Stimulated activated CD8-positive, alpha-beta memory T cell treated with anti-CD3 and anti-CD28 coated beads, Interleukin-4, amount 100 ng/mL, for 1 hour (primary cell): ENCODE measurements around the gene MSI2.

Source experiments
- DNase-seq, 2 donors: peaks; one replicate each; pipeline ENCODE4 v3.0.0-alpha.2; 2020; ENCODE audit warnings: low read depth in 2 of 2, low spot score in 1 of 2

Gene MSI2

DNA sequence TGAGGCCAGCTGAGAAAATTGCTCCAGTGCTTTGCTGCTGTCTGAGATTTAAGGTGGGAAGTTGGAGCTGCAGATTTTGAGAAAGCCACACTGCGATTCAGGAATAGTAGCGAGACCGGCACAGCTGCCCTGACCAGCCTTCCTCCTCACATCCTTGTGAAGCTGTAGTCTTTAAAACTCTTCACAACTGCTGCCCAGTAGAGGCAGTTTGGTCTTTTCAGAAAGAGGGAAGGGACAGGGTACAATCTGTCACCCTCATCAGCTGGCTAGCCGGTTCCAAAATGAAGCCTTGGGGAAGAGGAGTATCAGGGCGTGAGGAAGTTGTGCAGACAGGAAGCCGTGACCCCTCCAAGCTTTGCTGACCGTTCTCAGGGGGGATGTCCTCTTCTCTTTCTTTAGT lies 195.3 kb downstream of the MSI2 start:
- DNase-seq = no peak

DNA sequence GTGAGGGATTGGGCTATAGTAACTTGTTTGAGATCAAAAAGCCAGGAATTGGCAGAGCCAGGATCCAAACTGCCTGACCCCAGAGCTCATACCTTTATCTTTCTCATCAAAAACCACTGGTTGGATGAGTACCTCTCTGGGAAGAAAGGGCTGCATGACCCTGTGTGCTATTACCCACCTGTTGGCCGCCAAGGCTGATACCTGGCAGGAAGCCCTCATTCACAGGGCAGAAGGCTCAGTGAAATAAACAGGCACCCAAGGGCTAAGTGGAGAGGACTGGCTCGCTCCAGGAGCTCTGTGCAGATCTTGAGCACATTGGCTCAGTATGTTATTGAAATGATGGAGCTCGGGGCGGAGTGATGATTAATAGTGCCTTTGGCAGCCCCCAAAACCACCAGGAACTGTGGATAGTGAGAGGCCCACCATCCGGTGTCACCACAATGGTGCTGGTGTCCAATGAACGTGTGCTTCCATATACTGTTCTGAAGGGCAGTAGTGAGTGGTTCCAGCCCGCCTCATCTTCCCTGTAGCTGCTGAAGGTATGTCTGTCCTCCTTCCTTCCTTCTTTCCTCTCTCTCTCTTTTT lies 197.6 kb downstream of the MSI2 start:
- no peak for DNase-seq

DNA sequence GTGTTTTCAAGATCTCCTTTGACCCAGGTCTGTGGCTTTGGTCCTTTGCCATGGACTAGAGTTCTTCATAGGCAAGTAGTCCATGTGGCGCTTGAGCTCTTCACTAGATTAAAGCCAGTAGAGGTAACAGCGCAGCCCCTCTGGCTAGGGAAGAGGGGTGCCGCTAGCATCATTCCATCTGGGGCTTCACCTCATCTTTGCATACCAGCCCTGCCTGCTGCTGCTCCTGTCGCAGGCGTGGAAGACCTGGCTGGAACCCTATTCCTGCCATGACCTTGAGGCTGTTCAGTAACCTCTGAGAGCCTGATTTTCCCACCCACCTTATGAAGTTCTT lies 198.4 kb downstream of the MSI2 start:
- DNase-seq = no peak

DNA sequence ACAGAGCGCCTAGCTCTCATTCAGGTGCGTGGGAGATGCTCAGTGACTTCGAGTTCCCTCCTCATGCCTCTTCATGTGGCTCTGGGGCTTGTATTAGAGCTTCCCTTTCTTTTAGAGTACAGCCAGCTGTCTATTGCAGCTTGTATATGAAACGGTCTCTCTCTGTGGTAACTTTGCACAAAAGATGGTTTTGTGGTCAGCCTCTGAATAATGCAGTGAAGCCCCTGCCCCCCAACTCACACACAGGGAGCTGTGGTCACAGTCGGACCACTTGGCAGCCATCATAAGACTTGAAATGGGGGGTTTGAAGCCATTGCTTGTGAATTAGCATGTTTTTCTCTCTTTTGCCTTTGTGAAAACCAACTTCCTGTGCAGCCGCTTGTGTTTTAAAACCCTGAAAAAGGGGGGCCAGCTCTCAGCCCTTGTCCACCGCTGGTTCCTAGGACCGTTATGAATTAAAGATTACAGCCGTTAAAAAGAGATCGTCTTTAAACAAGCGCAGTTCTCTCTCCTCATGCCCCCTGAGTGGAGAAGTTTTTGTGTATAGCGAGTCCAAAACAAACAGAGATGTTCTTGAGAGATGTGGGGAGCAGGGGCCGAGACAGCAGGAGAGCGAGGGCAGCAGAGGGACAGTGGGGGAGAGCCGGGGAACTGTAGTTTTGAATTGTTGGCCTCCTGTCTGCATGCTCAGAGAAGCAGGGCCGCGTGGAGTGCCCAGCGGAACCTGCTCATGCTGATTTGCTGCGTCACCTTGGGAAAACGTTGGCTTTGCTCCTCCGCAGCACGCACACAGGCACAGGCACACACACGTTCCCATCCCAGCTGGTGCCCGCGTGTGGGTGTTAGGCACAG lies 199.0 kb downstream of the MSI2 start:
- peak in 1 of 2 donors; percentile 4 for DNase-seq

DNA sequence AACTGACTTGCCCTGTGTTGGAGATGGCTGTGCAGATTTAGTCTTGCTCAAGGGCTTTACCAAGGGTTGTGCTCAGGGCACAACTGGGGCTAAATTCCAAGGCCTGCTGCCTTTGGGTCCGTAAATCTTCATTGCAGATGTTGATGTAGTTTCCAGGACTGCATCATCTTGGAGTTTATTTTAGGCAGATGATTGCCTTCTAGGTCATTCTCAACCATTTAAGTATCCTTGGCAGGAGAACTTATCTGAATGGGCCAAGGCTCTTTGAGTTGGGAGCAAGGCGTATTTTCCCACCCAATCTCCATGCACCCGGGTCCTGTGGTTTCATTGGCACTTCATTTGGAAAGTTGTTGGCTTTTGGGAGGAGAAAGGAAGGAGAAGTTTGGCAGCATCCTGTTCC lies 200.3 kb downstream of the MSI2 start:
- DNase-seq = no peak

DNA sequence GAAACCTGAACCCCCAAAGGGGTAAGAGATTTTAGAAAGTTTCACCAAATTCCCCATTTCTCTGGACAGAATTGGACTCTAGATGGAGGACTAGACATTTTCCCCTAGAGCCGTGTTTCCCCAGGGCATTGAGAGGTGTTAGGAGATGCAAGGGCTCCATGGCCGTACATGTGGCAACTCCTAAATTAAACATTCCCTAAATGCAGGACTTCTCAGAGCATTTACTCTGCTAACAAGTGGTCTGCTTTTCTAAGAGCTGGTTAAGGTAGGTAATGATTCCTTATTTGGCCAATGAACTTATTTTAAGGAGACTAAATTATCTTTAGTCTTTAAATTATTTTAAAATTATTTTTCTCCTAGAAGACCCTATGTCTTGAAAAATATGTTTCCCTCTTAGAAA lies 200.9 kb downstream of the MSI2 start:
- DNase-seq = no peak

DNA sequence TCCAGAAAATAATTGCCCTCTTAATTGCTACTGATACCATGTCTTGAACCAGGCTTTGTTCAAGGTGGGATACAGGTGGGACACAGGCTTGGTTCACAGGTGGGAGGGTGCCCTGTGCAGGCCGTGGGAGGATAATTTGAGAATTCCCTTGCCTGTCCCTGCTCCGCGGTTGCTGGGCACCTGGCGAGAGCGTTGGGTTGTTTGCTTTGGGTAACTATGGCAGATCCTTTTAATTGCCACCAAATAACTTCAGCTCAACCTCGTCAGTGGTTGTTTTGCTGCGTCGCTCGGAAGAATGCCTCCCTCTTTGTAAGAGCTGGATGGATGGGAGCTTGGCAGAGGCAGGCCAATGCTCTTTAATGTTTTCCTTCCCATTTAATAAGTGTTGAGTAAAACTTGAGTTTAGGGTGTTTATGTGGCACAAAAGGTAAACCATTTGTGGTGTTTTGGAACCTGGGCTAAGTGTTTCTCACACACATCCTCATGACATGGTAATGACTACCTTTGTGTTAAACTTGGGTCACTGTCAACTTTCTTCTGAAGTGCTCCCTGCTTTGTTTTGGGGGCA lies 202.5 kb downstream of the MSI2 start:
- no peak for DNase-seq

DNA sequence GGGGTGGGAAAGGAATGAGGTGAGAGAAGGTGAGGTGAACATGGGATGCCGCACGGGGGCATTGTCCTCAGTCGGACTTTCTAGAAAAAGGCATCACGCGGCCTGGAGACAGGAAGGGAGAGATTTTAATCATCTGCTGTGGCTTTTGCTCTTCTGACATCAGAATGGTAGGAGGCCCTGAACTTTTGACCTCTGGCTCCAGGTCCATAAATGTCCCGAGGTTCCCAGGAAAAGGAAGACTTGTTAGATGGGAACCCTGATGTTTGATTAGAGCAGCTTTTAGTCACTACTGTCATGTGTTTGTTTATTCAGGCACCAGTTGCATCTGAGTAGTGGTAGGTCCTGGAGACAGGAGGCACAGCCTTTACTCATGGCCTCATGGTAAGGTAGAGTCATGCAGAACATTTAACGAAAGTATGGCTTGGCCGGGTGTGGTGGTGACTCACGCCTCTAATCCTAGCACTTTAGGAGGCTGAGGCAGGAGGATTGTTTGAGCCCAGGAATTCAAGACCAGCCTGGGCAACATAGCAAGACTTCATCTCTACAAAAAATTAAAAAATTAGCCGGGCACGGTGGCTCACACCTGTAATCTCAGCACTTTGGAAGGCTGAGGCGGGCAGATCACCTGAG lies 203.1 kb downstream of the MSI2 start:
- DNase-seq = no peak

DNA sequence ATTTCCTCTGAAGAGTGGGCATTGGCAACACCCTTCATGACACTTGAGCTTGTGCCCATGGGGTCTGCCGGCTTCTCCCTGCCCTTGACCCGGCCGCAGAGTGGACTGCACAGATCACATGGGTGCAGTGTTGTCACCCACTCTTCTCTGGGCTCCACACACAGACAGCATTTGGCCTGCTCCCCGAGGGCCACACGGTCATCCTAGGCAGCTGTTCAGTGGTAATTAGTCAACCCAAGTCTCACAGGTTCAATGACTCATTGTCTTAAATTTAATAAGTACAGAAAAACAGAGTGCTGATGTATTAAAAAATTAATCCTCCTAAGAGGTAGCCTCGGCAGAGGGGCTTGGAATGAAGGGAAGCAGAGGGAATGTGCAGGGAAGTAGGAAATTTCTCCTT lies 204.8 kb downstream of the MSI2 start:
- no peak for DNase-seq

DNA sequence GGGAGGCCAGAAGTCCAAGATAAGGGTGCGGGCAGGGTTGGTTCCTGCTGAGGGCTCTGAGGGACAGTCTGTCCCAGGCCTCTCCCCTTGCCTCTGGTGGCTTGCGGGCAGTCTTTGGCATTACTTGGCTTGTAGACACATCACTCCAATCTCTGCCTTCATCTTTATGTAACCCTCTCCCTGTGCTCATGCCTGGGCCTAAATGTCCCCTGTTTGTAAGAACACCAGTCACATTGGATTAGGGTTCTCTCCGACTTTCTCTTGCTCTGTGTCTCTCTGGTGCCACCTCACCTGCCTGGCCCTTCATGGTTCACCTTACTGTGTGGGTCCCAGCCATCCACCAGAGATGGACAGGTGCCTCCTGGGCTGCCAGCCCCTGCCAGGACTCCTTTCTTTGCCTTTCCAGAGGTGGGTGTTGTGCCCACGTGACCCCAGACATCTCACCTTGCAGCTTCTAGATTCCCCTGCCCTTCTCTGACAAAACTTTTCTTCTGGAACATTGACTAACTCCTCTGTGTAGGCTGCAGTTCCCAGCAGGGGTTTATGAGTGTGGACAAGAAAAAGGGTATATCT lies 205.8 kb downstream of the MSI2 start:
- DNase-seq = no peak

DNA sequence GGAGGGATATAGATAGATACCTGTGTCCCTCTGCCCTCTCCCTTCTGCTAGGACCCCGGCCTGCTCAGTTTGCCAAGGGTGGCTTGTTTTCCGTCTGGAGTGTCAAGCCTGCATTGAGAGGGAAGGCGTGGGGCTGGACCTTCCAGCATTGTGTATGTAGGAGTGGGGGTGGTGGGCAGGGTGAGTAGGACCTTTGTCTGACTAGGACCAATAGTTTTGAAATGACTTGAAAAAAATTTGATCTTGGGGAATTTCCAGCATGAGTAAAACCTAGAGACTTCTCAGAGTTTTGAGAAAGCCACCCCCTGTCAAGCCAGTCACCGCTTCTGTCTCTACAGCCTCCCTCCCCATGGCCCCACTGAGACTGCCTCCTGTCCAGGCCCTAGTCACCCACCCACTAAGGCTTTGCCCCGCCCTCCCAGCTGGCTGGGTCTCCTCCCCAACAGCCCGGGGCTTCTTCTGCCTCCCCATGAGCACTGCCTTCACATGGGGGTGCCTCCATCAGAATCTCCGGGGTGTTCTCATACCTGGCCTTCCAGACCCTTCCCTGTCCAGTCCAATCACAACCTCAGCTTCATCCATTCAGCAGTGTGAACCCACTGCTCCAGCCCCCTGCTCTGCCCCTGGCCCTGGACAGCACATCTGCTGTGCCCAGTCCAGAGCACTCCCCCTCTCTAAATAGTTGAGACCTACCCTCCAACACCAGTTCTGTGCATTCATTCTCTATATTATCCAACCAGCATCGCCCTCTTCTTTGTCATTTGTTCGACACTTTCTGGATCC lies 207.0 kb downstream of the MSI2 start:
- no peak for DNase-seq

DNA sequence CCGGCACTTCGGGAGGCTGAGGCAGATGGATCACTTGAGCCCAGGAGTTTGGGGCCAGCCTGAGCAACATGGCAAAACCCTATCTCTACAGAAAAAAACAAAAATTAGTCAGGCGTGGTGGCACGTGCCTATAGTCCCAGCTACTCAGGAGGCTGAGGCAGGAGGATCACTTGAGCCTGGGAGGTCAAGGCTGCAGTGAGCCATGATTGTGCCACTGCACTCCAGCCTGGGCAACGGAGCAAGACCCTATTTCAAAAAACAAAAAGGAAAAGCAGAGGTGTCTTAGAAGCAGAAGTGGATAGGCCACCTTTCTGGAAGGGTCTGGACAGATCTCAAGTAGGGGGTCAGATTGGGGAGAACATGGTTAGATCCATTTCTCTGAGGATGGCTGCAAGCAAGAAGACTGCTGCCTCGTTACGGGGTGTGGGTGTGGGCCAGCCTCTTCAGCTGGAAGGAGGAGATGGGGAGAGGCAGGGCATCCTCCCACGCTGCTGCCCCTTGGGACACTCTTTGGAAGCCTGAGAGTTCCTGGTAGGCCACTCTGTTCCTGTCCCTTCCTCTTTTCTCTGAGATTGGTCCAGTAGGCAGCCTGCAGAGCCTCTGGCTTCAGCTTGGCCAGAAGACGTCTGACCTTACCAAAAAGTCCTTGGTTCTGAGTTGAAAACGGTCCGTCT lies 208.0 kb downstream of the MSI2 start:
- DNase-seq = no peak

DNA sequence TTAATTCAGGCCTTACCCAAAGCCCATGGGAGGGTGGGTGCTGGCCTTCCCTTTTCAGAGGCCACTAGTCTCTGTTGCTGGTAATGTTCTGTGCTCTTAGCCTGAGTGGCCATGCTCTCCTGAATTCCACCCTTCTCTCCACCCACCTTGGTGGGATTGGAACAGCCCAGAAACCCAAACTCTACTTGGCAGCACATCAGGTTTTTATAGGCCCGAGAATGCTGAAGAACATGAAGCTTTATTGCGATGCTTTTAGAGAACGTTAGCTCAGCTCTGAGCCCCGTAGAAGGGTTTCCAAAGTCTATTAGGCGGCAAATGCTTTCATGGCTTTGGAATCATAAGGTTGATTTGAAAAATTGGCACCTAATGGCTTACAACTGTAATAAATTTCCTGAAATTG lies 209.3 kb downstream of the MSI2 start:
- no peak for DNase-seq

DNA sequence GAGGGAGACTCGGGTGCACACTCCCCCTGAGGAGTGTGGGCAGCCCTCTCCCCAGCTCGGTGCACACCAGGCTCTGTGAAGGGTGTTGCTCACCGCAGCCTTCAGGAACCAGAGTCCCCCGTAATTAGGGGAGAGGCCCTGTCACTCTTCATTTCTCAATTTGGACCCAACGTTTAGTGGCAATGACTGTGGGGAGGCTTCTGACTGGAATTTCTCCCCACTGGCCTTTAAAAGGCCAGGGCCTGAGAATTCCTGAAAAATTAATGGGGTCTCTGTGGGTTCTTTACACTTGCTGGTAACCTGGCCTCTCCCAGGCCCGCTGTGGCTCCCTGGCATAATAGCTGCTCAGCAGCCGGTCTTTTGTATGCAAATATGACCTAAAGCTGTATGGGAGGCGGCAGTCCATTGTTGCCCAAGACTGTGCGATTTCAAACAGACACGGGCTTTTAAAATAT lies 209.7 kb downstream of the MSI2 start:
- no peak for DNase-seq

DNA sequence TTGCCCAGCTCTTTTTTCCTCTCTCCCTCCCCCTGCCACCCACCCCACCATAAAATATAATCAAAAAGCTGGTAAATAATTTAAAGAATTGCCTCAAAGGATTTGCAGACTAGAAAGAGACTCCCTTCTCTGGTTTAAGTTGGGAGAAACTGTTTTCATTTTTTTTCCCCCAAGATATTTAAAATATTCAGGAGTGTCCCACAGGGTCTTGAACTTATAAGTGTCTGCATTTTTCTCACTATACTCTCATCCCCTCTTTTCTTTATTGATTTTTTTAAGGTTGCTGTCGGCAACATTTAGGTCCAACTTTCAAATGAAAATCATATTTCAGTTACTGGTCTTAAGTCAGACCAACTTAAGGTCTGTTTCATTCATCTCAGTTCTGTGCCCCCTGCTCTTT lies 210.2 kb downstream of the MSI2 start:
- DNase-seq = no peak

DNA sequence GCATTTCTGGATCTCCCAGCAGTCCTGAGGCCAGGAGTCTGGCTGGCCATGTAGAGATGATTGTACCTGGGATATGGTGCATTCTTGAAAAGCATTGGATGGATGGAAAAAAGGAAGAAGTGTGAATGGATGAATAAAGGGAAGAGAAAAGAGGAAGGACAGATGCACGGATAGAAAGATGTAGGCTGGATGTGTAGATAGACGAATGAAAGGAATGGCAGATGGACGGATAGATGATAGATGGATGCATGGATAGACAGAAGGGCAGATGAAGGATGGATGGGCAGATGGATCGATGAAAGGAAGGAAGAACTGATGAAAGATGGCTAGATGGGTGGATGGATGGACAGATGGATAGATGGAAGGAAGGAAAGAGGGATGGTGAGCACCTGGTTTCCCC lies 210.9 kb downstream of the MSI2 start:
- DNase-seq = no peak

DNA sequence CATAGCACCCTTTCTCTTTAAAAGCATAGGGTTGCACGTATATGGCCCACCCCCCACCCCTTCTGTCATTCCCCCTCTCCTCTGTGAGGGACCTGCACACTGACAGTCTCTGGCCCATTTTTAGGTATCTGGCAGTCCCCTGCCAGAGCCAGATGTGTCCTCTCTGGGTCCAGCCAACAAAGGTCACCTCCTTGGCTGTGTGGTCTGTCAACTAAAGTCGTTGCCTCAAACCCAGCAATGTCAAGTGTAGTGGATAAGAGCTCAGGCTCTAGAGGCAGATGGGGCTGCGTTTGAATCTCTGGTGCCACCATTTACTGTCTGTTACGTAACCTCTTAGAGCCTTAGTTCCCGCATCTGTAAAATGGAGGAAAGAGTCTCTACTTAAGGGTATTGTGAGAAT lies 211.5 kb downstream of the MSI2 start:
- no peak for DNase-seq

DNA sequence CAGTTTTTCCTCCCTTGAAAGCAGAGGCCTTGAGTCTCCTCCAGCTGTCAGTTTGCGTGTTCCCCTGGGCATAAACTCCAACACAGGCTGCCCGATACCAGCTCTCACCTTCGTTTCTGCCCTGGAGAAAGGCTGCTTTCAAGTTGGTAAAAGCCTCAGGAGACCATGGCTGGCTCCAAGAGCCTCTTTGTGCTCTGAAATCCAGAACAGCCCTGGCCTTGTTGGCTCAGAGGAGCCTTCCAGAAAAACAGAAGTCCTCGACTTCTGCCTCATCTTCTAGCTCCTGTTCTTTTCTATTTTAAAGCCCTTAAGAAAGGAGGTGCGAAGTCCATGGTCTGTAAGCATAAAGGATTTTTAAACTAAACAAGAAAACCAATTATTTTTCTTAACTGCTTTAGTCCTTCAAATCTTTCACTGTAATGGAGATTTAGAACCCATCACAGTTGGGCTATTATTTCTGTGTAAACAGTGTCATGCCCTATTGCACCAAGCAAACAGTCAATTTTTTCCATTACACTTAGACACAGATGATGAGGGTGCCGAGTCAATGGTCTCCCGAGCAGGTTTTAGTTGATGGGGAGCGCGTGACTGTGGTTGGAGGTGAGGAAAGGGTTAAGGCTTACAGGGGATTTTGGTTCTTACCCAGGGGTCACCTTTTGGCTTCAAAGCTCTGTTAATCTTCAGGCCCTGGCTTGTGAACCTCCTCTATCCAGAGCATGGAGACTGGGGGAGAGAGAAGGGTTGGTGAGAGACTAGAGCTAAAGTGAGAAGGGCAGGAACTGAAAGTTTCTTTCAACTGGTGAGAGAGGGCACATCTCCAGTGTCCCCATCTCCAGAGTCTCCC lies 212.8 kb downstream of the MSI2 start:
- no peak for DNase-seq

DNA sequence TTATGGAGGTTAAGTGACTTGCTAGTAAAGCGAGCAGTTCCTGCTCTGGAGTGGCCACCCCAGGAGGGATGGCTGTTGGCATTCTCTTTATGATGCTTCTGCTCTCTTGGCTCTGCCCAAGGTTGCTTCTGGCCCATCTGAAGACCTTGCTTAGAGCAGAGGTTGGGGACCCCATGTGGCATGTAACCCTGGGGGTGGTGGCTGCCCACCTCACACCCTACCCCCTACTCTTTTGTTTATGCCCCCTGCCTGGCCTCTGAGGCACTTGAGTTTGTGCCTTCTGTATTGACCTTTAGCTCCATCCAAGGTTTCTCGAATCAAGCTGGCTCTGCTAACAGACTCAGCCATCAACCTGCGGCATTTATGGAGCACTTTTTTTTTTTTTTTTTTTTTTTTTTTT lies 214.6 kb downstream of the MSI2 start:
- DNase-seq = no peak
